ENCODE data around the gene FUT8. TPM values are rescaled to one million over a fixed set of nuclear protein-coding genes. Genes with fewer than 3 reads are reported as not detected.

The FUT8 gene
- total and polyA plus RNA-seq, 2 of the 8 experiments (the other 6 are each of a cell fraction or from before 2014, with no cell fraction given): 10.5 to 25.1 TPM

- TF ChIP-seq GTF2F1 (IDR thresholded peaks at IDR 0.05; ENCODE audit: borderline replicate concordance, low read depth, low read length): no peak
These were observed 336.3 kb downstream of the FUT8 start (continued) for GRCh38 chr14:65748796-65749195.

Measured in H1 (cell line).